ENCODE results near the gene CDIPT.
"Not testable (repeated sequence)": the region's sequence is repeated elsewhere in the genome, so short reads cannot be mapped to it uniquely, and the experiment has no call there.

The CDIPT gene

GRCh38 chr16:29862884-29863668 lies at the start of gene CDIPT:
Gene CDIPT (minus strand): TSS chr16:29863226. CDS start chr16:29862857, 369 bp downstream.
- Histone ChIP-seq H3K9me3 (replicated peaks in 1 of 11) (no peaks in the 10 kb centered on the region), H3K9ac (peak within 1 kb of the TSS; percentile 83 to 98 (median 95)), H3K4me3 (peak within 1 kb of the TSS; percentile 82 to 97 (median 90)), H3K4me2 (peak within 1 kb of the TSS; percentile 87 to 98 (median 93)), H3K27me3 (no peaks in the 10 kb centered on the region), H3K36me3 (peaks cover 31 to 35% (median 34%) of the 10 kb centered on the region in 11 experiments), H4K20me1 (peaks cover 0 to 35% (median 10%) of the 10 kb centered on the region in 11 experiments; a peak in 7 of 22 replicates), H3K27ac (peak within 1 kb of the TSS; percentile 91 to 100 (median 98)), H3K4me1 (peaks cover 14 to 22% (median 18%) of the 10 kb centered on the region in 10 experiments)
- peak in 3 of 11 experiments; percentile 8 to 45 (median 19); a peak in 2 of 22 replicates for TF ChIP-seq Cebpa-rat (IDR thresholded peaks at IDR 0.05)

GRCh38 chr16:29912087-29912486 lies 49.1 kb upstream of the CDIPT start:
- peaks cover 36 to 69% (median 45%) of the 10 kb centered on the region in 11 experiments for H3K36me3 ChIP-seq
- H3K27me3 ChIP-seq, result no peaks in the 10 kb centered on the region
- H3K27ac ChIP-seq, result peak overlapping the region in 3 of 11 experiments; percentile 15 to 87 (median 84); a peak in 4 of 22 replicates
- no peaks in the 10 kb centered on the region for H3K9me3 ChIP-seq (replicated peaks in 1 of 11)
- peaks cover 9 to 31% (median 20%) of the 10 kb centered on the region in 10 experiments for H3K4me1 ChIP-seq
- peaks cover 0 to 22% (median 7%) of the 10 kb centered on the region in 11 experiments; a peak in 10 of 22 replicates for H4K20me1 ChIP-seq
- no peak overlapping the region for H3K4me3 ChIP-seq
- H3K9ac ChIP-seq, result 0 out of 22 replicates have a peak overlapping the region, but pooled peaks of 1 of the 11 experiments have one; percentile 13
- no peak overlapping the region for H3K4me2 ChIP-seq
- no peak for TF ChIP-seq Cebpa-rat (IDR thresholded peaks at IDR 0.05)

GRCh38 chr16:29911676-29912010 lies 48.6 kb upstream of the CDIPT start:
- no peak overlapping the region for H3K4me2 ChIP-seq
- peak overlapping the region in 4 of 11 experiments; percentile 15 to 87 (median 78); a peak in 6 of 22 replicates for H3K27ac ChIP-seq
- peaks cover 9 to 31% (median 20%) of the 10 kb centered on the region in 10 experiments for H3K4me1 ChIP-seq
- no peak overlapping the region for H3K4me3 ChIP-seq
- no peaks in the 10 kb centered on the region for H3K27me3 ChIP-seq
- peaks cover 0 to 25% (median 5%) of the 10 kb centered on the region in 11 experiments; a peak in 10 of 22 replicates for H4K20me1 ChIP-seq
- no peak for TF ChIP-seq Cebpa-rat (IDR thresholded peaks at IDR 0.05)
- H3K36me3 ChIP-seq, result peaks cover 32 to 69% (median 45%) of the 10 kb centered on the region in 11 experiments
- 0 out of 22 replicates have a peak overlapping the region, but pooled peaks of 1 of the 11 experiments have one; percentile 13 for H3K9ac ChIP-seq
- H3K9me3 ChIP-seq (replicated peaks in 1 of 11), result no peaks in the 10 kb centered on the region

- TF ChIP-seq Cebpa-rat (IDR thresholded peaks at IDR 0.05), result no peak
- Histone ChIP-seq H3K36me3 (peaks cover 28 to 67% (median 43%) of the 10 kb centered on the region in 11 experiments), H3K4me3 (no peak overlapping the region), H3K9ac (no peak overlapping the region; a peak in 1 of 22 replicates), H3K9me3 (replicated peaks in 1 of 11) (no peaks in the 10 kb centered on the region), H4K20me1 (peaks cover 0 to 28% (median 4%) of the 10 kb centered on the region in 11 experiments; a peak in 7 of 22 replicates), H3K27ac (peak overlapping the region in 8 of 11 experiments; percentile 10 to 87 (median 72); a peak in 11 of 22 replicates), H3K4me1 (peaks cover 9 to 31% (median 20%) of the 10 kb centered on the region in 10 experiments), H3K4me2 (peak overlapping the region in 1 of 11 experiments; percentile 77; a peak in 1 of 22 replicates), H3K27me3 (no peaks in the 10 kb centered on the region)
These were observed 48.0 kb upstream of the CDIPT start for GRCh38 chr16:29910819-29911675.

- not testable (repeated sequence) for H3K27me3 ChIP-seq; H3K9me3 ChIP-seq (replicated peaks in 1 of 11)
- Histone ChIP-seq H3K9ac (peak overlapping the region; percentile 25 to 71 (median 59); a peak in 16 of 22 replicates), H4K20me1 (peaks cover 0 to 26% (median 3%) of the 10 kb centered on the region in 11 experiments; a peak in 7 of 22 replicates), H3K36me3 (peaks cover 18 to 55% (median 31%) of the 10 kb centered on the region in 11 experiments), H3K4me1 (peaks cover 9 to 31% (median 20%) of the 10 kb centered on the region in 10 experiments), H3K27ac (peak overlapping the region in 10 of 11 experiments; percentile 38 to 87 (median 71); a peak in 18 of 22 replicates), H3K4me3 (0 out of 20 replicates have a peak overlapping the region, but pooled peaks of 1 of the 10 experiments have one; percentile 24), H3K4me2 (peak overlapping the region; percentile 25 to 87 (median 69); a peak in 21 of 22 replicates)
These were observed 46.8 kb upstream of the CDIPT start for GRCh38 chr16:29909851-29910250.

GRCh38 chr16:29909391-29909790 lies 46.4 kb upstream of the CDIPT start:
- Histone ChIP-seq H3K4me1 (peaks cover 9 to 31% (median 20%) of the 10 kb centered on the region in 10 experiments), H3K27ac (peak overlapping the region in 10 of 11 experiments; percentile 38 to 87 (median 71); a peak in 20 of 22 replicates), H3K9ac (peak overlapping the region; percentile 25 to 71 (median 59); a peak in 17 of 22 replicates), H3K9me3 (replicated peaks in 1 of 11) (no peaks in the 10 kb centered on the region), H3K4me3 (0 out of 20 replicates have a peak overlapping the region, but pooled peaks of 1 of the 10 experiments have one; percentile 24), H3K36me3 (peaks cover 14 to 51% (median 26%) of the 10 kb centered on the region in 11 experiments), H3K4me2 (peak overlapping the region; percentile 25 to 87 (median 69); a peak in 21 of 22 replicates), H4K20me1 (peaks cover 0 to 21% (median 0%) of the 10 kb centered on the region in 11 experiments; a peak in 7 of 22 replicates), H3K27me3 (no peaks in the 10 kb centered on the region)
- peak in 4 of 11 experiments; percentile 18 to 72 (median 70); a peak in 7 of 22 replicates for TF ChIP-seq Cebpa-rat (IDR thresholded peaks at IDR 0.05)

GRCh38 chr16:29908719-29909220 lies 45.7 kb upstream of the CDIPT start:
- Histone ChIP-seq H3K4me2 (peak overlapping the region in 10 of 11 experiments; percentile 34 to 87 (median 71); a peak in 16 of 22 replicates), H3K36me3 (peaks cover 7 to 44% (median 21%) of the 10 kb centered on the region in 11 experiments; a peak in 20 of 22 replicates), H3K9ac (peak overlapping the region in 7 of 11 experiments; percentile 12 to 71 (median 62); a peak in 9 of 22 replicates), H3K27ac (peak overlapping the region in 10 of 11 experiments; percentile 22 to 87 (median 70); a peak in 19 of 22 replicates), H3K27me3 (no peaks in the 10 kb centered on the region), H3K4me3 (no peak overlapping the region), H4K20me1 (peaks cover 0 to 18% (median 0%) of the 10 kb centered on the region in 11 experiments; a peak in 7 of 22 replicates), H3K9me3 (replicated peaks in 1 of 11) (no peaks in the 10 kb centered on the region), H3K4me1 (peaks cover 11 to 37% (median 24%) of the 10 kb centered on the region in 10 experiments)
- TF ChIP-seq Cebpa-rat (IDR thresholded peaks at IDR 0.05), result no peak
